B cell (primary cell): ENCODE measurements around the gene DNAAF1. TPM values are rescaled to one million over a fixed set of nuclear protein-coding genes. Genes with fewer than 3 reads are reported as not detected.

Experiments used
- ATAC-seq: fragments of 200-7000 bp; cut with Tn5 transposase; one replicate; pipeline ENCODE4 v1.10.0; 2021; ENCODE audit warnings: low read depth, mild to moderate bottlenecking, moderate number of reproducible peaks, moderate library complexity
- CTCF ChIA-PET: fragments of 350-600 bp; sonication (Branson Sonifier 250); formaldehyde crosslinking; loops from one replicate; lab custom pipeline; 2021; ENCODE audit warnings: antibody characterized with exemption, inconsistent platforms; lab: Charles Lee
- POLR2A ChIA-PET: fragments of 350-600 bp; sonication (Branson Sonifier 250); formaldehyde crosslinking; loops from one replicate; lab custom pipeline; 2021; ENCODE audit warnings: antibody characterized with exemption; lab: Charles Lee
- DNase-seq: peaks from one replicate; pipeline ENCODE4 v3.0.0; 2013
- H2AFZ ChIP-seq: 2 replicates; pipeline ENCODE4 v1.6.1; 2012; ENCODE audit warnings: mild to moderate bottlenecking, low read depth, low read length; ENCODE audit not compliant: insufficient read depth, poor library complexity, severe bottlenecking
- H3K27ac ChIP-seq, 2 donors: 1 replicate in 1 of 2; 2 replicates in 1 of 2; pipeline ENCODE4 v1.5.1; 2012 to 2013; ENCODE audit warnings: low read length in 2 of 2, mild to moderate bottlenecking in 2 of 2, moderate library complexity in 1 of 2
- H3K27me3 ChIP-seq, 4 experiments: fragments of 200-600 bp in 1 of 4; sonication (generic) in 1 of 4; replicated peaks in 1 of 4; 1 replicate in 2 of 4; 2 replicates in 2 of 4; pipeline versions ENCODE4 v1.6.1 to v1.7.0; 2013 to 2016; ENCODE audit warnings: low read length in 3 of 4, mild to moderate bottlenecking in 2 of 4, mixed read lengths in 1 of 4, moderate library complexity in 1 of 4; ENCODE audit not compliant: insufficient read depth in 4 of 4, control insufficient read depth in 3 of 4; ENCODE audit errors: control extremely low read depth in 1 of 4
- H3K36me3 ChIP-seq, 2 experiments: replicated peaks in 1 of 2; 1 replicate in 1 of 2; 2 replicates in 1 of 2; pipeline versions ENCODE4 v1.6.1 to v1.7.1; 2013; ENCODE audit warnings: low read length in 1 of 2; ENCODE audit not compliant: insufficient read depth in 2 of 2, control insufficient read depth in 1 of 2; ENCODE audit errors: control extremely low read depth in 1 of 2, extremely low read depth in 1 of 2
- H3K4me1 ChIP-seq, 2 donors: fragments of 200-600 bp in 1 of 2; sonication (generic) in 1 of 2; 1 replicate in 1 of 2; 2 replicates in 1 of 2; pipeline versions ENCODE4 v1.5.1 to v1.6.1; 2013 to 2017; ENCODE audit warnings: low read length in 2 of 2; ENCODE audit not compliant: control insufficient read depth in 2 of 2, insufficient read depth in 2 of 2
- H3K4me2 ChIP-seq: replicated peaks from 2 replicates; pipeline ENCODE3; 2012; ENCODE audit warnings: mild to moderate bottlenecking, low read depth, low read length; ENCODE audit not compliant: poor library complexity, severe bottlenecking
- H3K4me3 ChIP-seq, 5 experiments: fragments of 200-600 bp in 1 of 5; sonication (generic) in 1 of 5; 1 replicate in 3 of 5; 2 replicates in 2 of 5; pipeline versions ENCODE4 v1.5.1 to v1.7.0; 2011 to 2016; ENCODE audit warnings: low read length in 4 of 5, mild to moderate bottlenecking in 4 of 5, low read depth in 2 of 5, control low read depth in 1 of 5, moderate library complexity in 1 of 5; ENCODE audit not compliant: insufficient read depth in 1 of 5; ENCODE audit errors: control extremely low read depth in 1 of 5, extremely low read depth in 1 of 5
- H3K79me2 ChIP-seq: fragments of 200-600 bp; sonication (generic); one replicate; pipeline ENCODE4 v1.6.0; 2016; ENCODE audit warnings: low read length; ENCODE audit not compliant: control insufficient read depth, insufficient read depth
- H3K9ac ChIP-seq: fragments of 200-600 bp; sonication (generic); 2 replicates; pipeline ENCODE4 v1.6.1; 2017; ENCODE audit warnings: mild to moderate bottlenecking, low read length, moderate library complexity
- H3K9me3 ChIP-seq, 3 donors: one replicate each; pipeline versions ENCODE4 v1.6.1 to v1.7.1; 2013; ENCODE audit warnings: low read length in 2 of 3; ENCODE audit not compliant: control insufficient read depth in 2 of 3, insufficient read depth in 1 of 3; ENCODE audit errors: control extremely low read depth in 1 of 3
- H4K20me1 ChIP-seq: 2 replicates; pipeline ENCODE4 v1.6.0; 2012; ENCODE audit warnings: mild to moderate bottlenecking, low read length; ENCODE audit not compliant: insufficient read depth, control insufficient read depth, poor library complexity, severe bottlenecking
- H3K27ac Mint-ChIP-seq: one replicate; pipeline ENCODE4 v1.8.0; 2021; ENCODE audit warnings: mixed read lengths
- H3K27me3 Mint-ChIP-seq: one replicate; pipeline ENCODE4 v1.8.0; 2021; ENCODE audit warnings: mixed read lengths
- H3K4me1 Mint-ChIP-seq: one replicate; pipeline ENCODE4 v1.8.0; 2021; ENCODE audit warnings: mixed read lengths
- H3K4me3 Mint-ChIP-seq: one replicate; pipeline ENCODE4 v1.8.0; 2021; ENCODE audit warnings: mixed read lengths
- H3K9me3 Mint-ChIP-seq: one replicate; pipeline ENCODE4 v1.8.0; 2022; ENCODE audit warnings: mixed read lengths; ENCODE audit not compliant: insufficient read depth
- CTCF ChIP-seq: fragments of 200-600 bp; IDR thresholded peaks from one replicate; pipeline ENCODE4 v1.8.0; 2022; ENCODE audit warnings: antibody characterized with exemption, mild to moderate bottlenecking
- EZH2 ChIP-seq: IDR thresholded peaks from 2 replicates; pipeline ENCODE4 v1.6.1; 2012; ENCODE audit warnings: borderline replicate concordance, low read depth, mild to moderate bottlenecking, moderate library complexity, low read length; ENCODE audit not compliant: insufficient read depth, poor library complexity, severe bottlenecking
- WGBS: methylation state at CpG from one replicate; pipeline ENCODE4 v1.1.5; 2013; ENCODE audit warnings: missing lambda C conversion rate; ENCODE audit not compliant: insufficient coverage; 5-methylcytosine and 5-hydroxymethylcytosine counted together
- intact Hi-C: fragments of 100-400 bp; cut with micrococcal nuclease; formaldehyde crosslinking; loops from one replicate; pipeline ENCODE4 v1.10.0; 2022
- polyA plus RNA-seq: library from polyadenylated mRNA; depleted of rRNA; stranded (reverse); fragments of >200 nt; gene quantifications from 2 replicates; pipeline ENCODE4 v1.2.3, GENCODE V29; 2012
- total RNA-seq, 2 donors: library from RNA; stranded (reverse); fragments of 120-200 nt in 1 of 2; gene quantifications; 1 replicate in 1 of 2; 2 replicates in 1 of 2; pipeline versions ENCODE4 v1.2.3 to v1.2.4, GENCODE V29; 2013 to 2022

The DNAAF1 gene
- total and polyA plus RNA-seq, 2 donors (not counting 1 experiment from before 2014, with no cell fraction given): 0.24 to 0.30 TPM

- 83% methylated on average over 1 of the region's 4 CpGs for whole genome bisulfite sequencing
Observed at GRCh38 chr16:84212154-84212553, 67.0 kb downstream of the DNAAF1 start.

GRCh38 chr16:84212631-84213030 is 67.5 kb downstream of the DNAAF1 start:
- no peaks in the 10 kb centered on the region for H3K27me3 ChIP-seq
- Mint-ChIP-seq H3K4me1 (no peaks in the 10 kb centered on the region), H3K27me3 (peaks cover 10% of the 10 kb centered on the region), H3K4me3 (no peak overlapping the region), H3K27ac (no peak overlapping the region), H3K9me3 (no peaks in the 10 kb centered on the region)
- H3K36me3 ChIP-seq: no peaks in the 10 kb centered on the region
- no peak overlapping the region for H2AFZ ChIP-seq
- H3K9me3 ChIP-seq: peaks cover 0 to 3% (median 0%) of the 10 kb centered on the region in 3 donors
- ChIA-PET POLR2A (no interaction called here), CTCF (no interaction called here)
- no peak overlapping the region for H3K4me2 ChIP-seq
- H3K79me2 ChIP-seq: no peaks in the 10 kb centered on the region
- no peaks in the 10 kb centered on the region for H4K20me1 ChIP-seq
- no peaks in the 10 kb centered on the region for H3K4me1 ChIP-seq
- H3K4me3 ChIP-seq: no peak overlapping the region
- 93% methylated on average over 3 of the region's 4 CpGs for WGBS
- no peak overlapping the region for H3K9ac ChIP-seq
- TF ChIP-seq EZH2: no peak
- TF ChIP-seq CTCF: no peak
- ATAC-seq: no peak
- intact Hi-C loops: no loop called here
- H3K27ac ChIP-seq: no peak overlapping the region
- DNase-seq: no peak

More at GRCh38 chr16:84212154-84212553, 67.0 kb downstream of the DNAAF1 start:
- DNase-seq (no peak), ATAC-seq (no peak)
- H3K9me3 Mint-ChIP-seq: no peaks in the 10 kb centered on the region
- Histone ChIP-seq H3K36me3 (no peaks in the 10 kb centered on the region), H3K27ac (no peak overlapping the region), H4K20me1 (no peaks in the 10 kb centered on the region), H3K4me3 (no peak overlapping the region), H3K9me3 (peaks cover 0 to 3% (median 0%) of the 10 kb centered on the region in 3 donors), H3K4me2 (no peak overlapping the region), H3K4me1 (no peaks in the 10 kb centered on the region), H2AFZ (no peak overlapping the region), H3K27me3 (no peaks in the 10 kb centered on the region), H3K79me2 (no peaks in the 10 kb centered on the region), H3K9ac (no peak overlapping the region)
- H3K27me3 Mint-ChIP-seq: peaks cover 8% of the 10 kb centered on the region
- intact Hi-C loops: no loop called here
- H3K4me3 Mint-ChIP-seq: no peak overlapping the region
- no peaks in the 10 kb centered on the region for H3K4me1 Mint-ChIP-seq
- POLR2A ChIA-PET: no interaction called here
- no peak overlapping the region for H3K27ac Mint-ChIP-seq
- CTCF ChIA-PET: no interaction called here
- TF ChIP-seq CTCF (no peak), EZH2 (no peak)
